ENCODE measurements around the gene LRRN2.
"Not testable (repeated sequence)": the region's sequence is repeated elsewhere in the genome, so short reads cannot be mapped to it uniquely, and the experiment has no call there.

Gene LRRN2

DNA sequence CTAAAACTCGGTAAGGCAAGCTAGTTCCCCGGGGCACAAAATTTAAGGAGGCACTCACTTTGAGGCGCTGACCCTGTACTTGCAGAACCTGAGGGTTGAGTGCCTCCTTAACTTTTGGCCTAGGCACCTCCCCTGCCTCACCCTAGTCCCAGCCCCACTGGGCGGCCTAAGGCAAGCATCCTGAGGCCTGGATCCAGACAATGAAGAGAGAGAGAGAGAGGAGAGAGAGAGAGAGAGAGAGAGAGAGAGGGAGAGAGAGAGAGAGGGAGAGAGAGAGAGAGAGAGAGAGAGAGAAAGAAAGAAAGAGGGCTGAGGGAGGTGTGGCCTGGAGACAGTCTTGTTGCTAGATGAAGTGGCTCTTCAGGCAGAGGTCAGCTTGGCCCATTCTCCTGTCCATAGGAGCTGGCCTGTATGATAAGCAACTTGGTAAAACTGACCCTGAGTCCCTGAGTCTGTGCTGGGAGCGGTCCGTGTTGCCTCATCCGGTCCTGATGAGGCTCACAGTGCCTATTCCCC is 7.4 kb upstream of the LRRN2 start:
- DNase-seq: no peak

- DNase-seq: no peak
Measured at GRCh38 chr1:204692325-204692840, 6.8 kb upstream of the LRRN2 start.

GRCh38 chr1:204691328-204691730 is 5.8 kb upstream of the LRRN2 start:
- DNase-seq: not testable (repeated sequence)

DNA sequence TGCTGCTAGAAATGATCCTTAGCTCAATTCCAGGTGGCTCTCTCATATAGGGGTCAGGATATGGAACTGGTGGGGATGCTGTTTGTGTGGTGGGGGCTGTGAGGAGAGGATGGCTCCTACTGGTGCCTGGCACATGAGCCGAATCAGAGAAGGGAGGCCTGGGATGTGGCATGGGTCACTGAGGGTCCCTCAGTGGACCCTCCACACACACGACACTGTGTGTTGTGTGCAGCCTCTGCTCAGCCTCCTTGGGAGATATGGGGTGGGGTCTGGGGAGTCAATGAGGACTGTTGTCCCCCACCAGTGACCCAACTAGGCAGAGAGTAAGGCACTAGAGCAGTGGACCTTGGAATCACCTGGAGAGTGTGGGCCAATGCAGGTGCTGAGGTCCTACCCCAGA is 3.2 kb upstream of the LRRN2 start:
- DNase-seq: no peak

DNA sequence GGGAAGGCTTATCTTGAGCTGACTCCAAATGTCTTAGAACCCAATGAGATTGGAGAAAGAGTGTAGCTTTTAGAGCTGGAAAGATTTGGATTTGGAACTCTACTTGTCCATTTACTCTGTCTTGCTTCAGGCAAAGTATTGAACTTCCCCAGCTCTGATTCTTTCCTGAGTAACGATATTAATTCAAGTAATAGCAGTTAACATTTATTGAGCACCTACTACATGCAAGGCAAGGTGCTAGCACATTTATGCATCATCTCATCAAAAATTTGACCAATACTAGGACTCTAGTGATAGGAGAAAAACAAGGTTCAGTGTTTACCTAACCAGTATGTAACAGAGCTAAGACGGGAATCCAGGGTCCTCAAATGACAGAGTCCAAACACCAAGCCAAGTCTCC is 2.5 kb upstream of the LRRN2 start:
- DNase-seq: no peak

GRCh38 chr1:204684571-204685235 is 835 bp downstream of the LRRN2 start:
- peak in 3 of 56 donors; percentile 39 to 61 (median 41) for DNase-seq

- DNase-seq: peak in 7 of 56 donors; percentile 18 to 52 (median 28)
Measured at GRCh38 chr1:204684206-204684570, 1.4 kb downstream of the LRRN2 start.

- DNase-seq: no peak
Measured at GRCh38 chr1:204683284-204684205, 2.0 kb downstream of the LRRN2 start.

DNA sequence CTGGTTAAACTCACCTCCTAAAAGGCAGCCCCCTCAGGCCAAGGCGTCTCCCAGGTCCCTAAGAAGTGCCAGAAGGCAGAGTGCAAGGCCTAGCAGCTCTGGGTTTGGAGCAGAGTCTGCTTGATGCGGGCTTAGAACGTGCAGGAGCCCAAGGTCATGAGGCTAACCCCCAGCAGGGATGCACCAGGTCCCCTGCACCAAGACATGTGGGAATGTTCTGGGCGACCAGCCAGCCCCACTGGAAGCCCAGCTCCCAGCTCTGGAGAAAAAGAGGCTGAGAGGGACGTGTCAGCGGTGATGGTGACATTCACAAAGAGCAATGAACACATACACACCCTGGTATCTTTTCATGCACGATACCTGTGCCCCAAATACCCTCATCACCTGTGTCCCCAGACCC is 5.1 kb downstream of the LRRN2 start:
- no peak for DNase-seq

- DNase-seq: no peak
Measured at GRCh38 chr1:204680051-204680450, 5.5 kb downstream of the LRRN2 start.

DNA sequence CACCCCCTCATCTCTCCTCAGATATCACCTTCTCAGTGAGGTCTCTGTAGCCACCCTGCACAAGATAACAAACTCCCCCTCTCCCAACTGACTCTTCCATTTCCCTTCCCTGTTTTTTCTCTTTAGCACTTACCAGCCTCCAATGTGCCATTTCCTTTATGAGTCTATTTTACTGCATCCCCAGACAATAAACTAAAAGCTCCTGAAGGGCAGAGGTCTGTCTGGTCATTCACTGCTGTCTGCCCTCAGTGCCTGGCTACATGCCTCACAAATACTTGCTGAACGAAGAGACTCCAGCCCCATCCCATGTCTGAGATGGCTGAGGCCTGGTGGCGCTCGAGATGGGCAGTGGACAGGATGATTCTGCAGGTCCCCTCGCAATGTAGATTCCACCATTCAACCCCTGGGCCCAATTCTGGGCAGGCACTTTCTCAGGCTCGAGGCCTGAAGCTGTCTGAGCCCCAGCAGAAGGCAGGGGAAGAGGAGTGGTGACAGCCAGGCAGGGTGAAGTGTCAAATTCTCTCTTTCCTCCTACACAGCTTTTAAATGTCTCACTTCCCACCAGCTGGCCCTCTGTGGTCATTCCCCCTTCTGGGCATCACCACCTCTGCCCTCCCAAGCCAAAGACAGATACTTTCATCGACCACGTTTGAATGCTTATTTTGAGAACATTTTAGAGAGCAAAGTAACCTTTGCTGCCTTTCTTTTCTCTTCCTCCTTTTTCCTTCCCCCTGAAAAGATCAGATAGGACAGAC is 6.6 kb downstream of the LRRN2 start:
- DNase-seq: no peak

DNA sequence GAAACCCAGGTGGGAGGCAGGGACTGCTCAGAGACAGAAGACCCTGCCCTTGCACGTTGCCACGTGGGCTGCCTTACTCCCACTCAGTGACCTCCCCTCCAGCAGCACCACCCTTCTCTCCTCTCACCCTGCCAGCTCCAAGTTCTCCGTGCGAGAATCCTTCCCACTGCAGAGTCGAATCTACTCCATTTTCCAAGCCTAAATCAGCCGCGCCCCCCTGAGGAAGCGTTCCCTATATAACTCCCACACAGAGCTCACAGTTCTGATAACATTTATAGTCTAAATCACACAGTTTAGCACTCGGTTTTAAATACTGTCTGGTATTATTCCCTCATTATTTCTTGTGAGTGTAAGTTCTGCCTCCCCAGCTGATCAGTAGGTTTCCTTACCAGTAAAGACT is 7.7 kb downstream of the LRRN2 start:
- DNase-seq: peak in 5 of 56 donors; percentile 3 to 41 (median 21)

GRCh38 chr1:204676043-204676442 is 9.5 kb downstream of the LRRN2 start:
- DNase-seq: no peak

- peak in 2 of 56 donors; percentile 17 to 25 for DNase-seq
Measured at GRCh38 chr1:204673909-204674649, 11.5 kb downstream of the LRRN2 start.

DNA sequence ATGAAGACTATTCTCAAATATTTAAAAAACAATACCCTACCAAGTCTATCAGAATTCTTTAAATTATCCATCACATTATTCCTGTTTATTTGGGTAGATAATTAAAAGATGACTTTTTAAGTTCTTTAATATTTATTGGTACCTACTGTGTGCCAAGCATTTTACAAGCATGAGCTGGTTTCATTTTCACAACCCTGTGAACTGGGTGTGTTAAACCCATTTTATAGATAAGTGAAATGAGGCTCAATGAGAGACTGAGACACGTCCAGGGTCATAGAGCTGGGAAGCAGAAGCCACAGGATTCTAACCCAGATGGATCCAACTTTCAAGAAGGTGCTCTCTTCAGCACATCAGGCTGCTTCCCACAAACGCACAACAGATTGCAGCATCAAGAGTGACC is 12.3 kb downstream of the LRRN2 start:
- no peak for DNase-seq

- DNase-seq: peak in 5 of 56 donors; percentile 21 to 40 (median 26)
Measured at GRCh38 chr1:204672482-204673121, 12.9 kb downstream of the LRRN2 start.

DNA sequence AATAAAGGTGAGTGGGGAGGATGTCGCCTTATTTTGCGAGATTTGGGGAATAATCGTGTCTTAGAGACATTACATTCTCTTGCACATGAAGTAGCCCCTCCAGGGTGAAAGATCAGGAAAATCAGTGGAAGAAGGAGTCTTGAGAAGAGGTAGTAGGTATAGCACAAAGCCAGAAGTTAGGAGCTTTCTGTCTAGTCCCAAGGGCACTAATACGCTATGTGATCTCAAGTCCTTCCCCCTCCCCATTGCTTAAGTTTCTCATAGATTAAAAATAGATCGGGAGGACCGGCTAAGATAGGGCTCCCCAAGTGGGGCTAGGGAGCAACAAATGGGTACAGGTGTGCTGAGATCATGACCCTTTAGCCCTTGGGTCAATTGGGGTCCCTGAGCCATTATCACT is 13.5 kb downstream of the LRRN2 start:
- no peak for DNase-seq

DNA sequence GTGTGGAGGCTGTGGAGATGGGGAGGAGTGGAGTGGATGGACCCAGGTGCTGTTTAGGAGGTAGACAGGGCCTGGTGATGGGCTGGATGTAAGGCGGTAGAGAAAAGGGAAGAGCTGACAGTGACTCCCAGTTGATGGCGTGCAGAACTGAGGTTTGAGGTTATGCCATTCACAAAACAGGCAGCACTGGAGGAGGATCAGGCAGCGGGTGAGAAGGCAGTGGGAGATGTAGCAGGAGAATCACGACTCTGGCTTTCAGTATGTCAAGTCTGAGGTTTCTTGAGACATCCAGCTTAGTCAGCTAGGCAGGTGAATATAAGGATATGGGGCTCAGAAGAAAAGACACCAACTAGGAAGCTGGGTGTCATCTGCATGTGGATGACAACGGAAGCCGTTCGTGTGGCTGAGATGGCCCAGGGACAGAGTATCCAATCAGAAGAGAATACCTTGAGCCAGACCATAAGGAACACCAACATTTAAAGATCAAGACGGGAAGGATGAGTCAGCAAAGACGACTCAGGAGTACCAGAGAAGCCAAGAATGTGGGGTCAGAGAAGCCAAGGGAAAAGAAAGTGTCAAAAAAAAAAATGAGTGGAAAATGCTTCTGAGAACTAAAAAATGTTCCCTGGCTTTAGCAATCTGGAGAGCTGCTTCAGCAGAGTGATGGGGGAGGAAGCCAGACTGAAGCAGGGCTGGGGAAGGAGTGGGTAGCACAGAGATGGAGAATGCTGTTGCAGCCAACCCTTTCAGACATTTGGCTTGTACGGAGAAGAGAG is 15.2 kb downstream of the LRRN2 start:
- DNase-seq: peak in 6 of 56 donors; percentile 15 to 52 (median 24)

DNA sequence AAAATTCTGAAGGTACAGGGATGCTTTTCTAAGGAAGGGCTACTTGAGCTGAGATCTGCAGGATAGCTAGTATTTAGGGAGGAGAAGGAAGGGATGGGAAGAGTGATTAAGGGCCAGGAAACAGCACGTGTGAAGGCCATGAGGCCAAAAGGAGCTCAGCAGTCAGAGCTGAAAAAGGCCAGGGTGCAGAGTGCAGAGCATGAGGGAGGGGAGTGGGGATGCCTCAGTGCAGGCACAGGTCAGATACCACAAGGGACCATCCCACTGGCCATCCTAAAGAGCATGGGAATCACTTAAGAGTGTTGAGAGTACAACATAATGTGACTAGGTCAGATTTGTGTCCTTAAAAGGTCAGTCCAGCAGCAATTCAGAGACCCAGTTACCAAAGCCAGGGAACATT is 16.0 kb downstream of the LRRN2 start:
- no peak for DNase-seq

GRCh38 chr1:204664384-204664651 is 21.2 kb downstream of the LRRN2 start:
- no peak for DNase-seq
